PFSK-1 (cell line): ENCODE data around the gene DCUN1D3.

Experiments
- POLR2AphosphoS5 ChIP-seq: IDR thresholded peaks from 2 replicates; pipeline ENCODE4 v1.6.1; 2012; ENCODE audit warnings: low read depth, mild to moderate bottlenecking, control low read depth, low read length, moderate library complexity
- REST ChIP-seq, 2 experiments: IDR thresholded peaks; 2 replicates each; pipeline versions ENCODE4 v1.6.1 to v1.8.0; 2011 to 2012; ENCODE audit warnings: low read depth in 2 of 2, low read length in 2 of 2, control low read depth in 1 of 2, inconsistent platforms in 1 of 2, mild to moderate bottlenecking in 1 of 2, moderate library complexity in 1 of 2; ENCODE audit not compliant: insufficient read depth in 1 of 2
- SIN3A ChIP-seq: IDR thresholded peaks from 2 replicates; pipeline ENCODE4 v1.6.1; 2012; ENCODE audit warnings: mild to moderate bottlenecking, low read length, moderate library complexity, borderline replicate concordance; ENCODE audit not compliant: insufficient read depth
- TAF1 ChIP-seq: IDR thresholded peaks from 2 replicates; pipeline ENCODE4 v1.6.1; 2012; ENCODE audit warnings: low read length, control low read depth, borderline replicate concordance; ENCODE audit not compliant: insufficient read depth

DNA sequence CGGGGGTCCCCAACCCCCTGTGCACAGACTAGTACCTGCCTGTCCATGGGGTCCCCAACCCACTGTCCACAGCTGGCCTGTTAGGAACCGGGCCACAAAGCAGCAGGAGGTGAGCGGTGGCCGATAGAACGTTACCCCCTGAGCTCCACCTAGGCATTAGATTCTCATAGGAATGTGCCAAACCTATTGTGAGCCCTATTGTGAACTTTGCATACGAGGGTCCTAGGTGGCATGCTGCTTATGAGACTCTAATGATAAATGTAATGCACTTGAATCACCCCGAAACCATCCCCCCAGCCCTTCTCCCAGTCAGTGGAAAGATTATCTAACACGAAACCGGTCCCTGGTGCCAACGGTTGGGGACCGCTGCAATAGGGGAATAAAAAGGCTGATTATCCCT, 92.3 kb downstream of the DCUN1D3 start:
- TF ChIP-seq POLR2AphosphoS5 (no peak), SIN3A (no peak), REST (IDR thresholded peaks at IDR 0.05; ENCODE audit: insufficient read depth in 1 of 2, low read depth in 2 of 2, low read length in 2 of 2) (no peak), TAF1 (no peak)
